GM23338 (cell line): Measurements from ENCODE around the gene RGCC. TPM values are rescaled to one million over a fixed set of nuclear protein-coding genes. Genes with fewer than 3 reads are reported as not detected.

Source experiments
- ATAC-seq: fragments of 200-7000 bp; cut with Tn5 transposase; 3 replicates; pipeline ENCODE4 v1.9.1; 2020
- DNase-seq: peaks from one replicate; pipeline ENCODE4 v3.0.0-alpha.2; 2015; ENCODE audit warnings: low spot score
- H2AFZ ChIP-seq: fragments of 200-600 bp; sonication (generic); 2 replicates; pipeline ENCODE4 v1.8.0; 2016; ENCODE audit warnings: antibody characterized with exemption, mild to moderate bottlenecking, moderate library complexity
- H3F3A ChIP-seq: fragments of 200-600 bp; sonication (generic); replicated peaks from 2 replicates; pipeline ENCODE4 v1.8.0; 2017; ENCODE audit warnings: antibody characterized with exemption, mixed run types, low read depth
- H3K27ac ChIP-seq: fragments of 200-600 bp; sonication (generic); 2 replicates; pipeline ENCODE4 v1.6.1; 2016; ENCODE audit warnings: low read depth
- H3K27me3 ChIP-seq: fragments of 200-600 bp; sonication (generic); 2 replicates; pipeline ENCODE4 v1.8.0; 2016; ENCODE audit warnings: mild to moderate bottlenecking, mixed run types, moderate library complexity; ENCODE audit not compliant: insufficient read depth
- H3K36me3 ChIP-seq: fragments of 200-600 bp; sonication (generic); 2 replicates; pipeline ENCODE4 v1.8.0; 2016; ENCODE audit warnings: mild to moderate bottlenecking; ENCODE audit not compliant: insufficient read depth
- H3K4me1 ChIP-seq: fragments of 200-600 bp; sonication (generic); 2 replicates; pipeline ENCODE4 v1.8.0; 2016; ENCODE audit warnings: mild to moderate bottlenecking, moderate library complexity; ENCODE audit not compliant: insufficient read depth
- H3K4me2 ChIP-seq: fragments of 200-600 bp; sonication (generic); 2 replicates; pipeline ENCODE4 v1.7.1; 2017; ENCODE audit warnings: mixed run types
- H3K4me3 ChIP-seq: fragments of 200-600 bp; sonication (generic); 2 replicates; pipeline ENCODE4 v1.6.1; 2016; ENCODE audit warnings: mixed run types
- H3K79me2 ChIP-seq: fragments of 200-600 bp; sonication (generic); replicated peaks from 2 replicates; pipeline ENCODE4 v1.8.0; 2017; ENCODE audit warnings: mild to moderate bottlenecking; ENCODE audit not compliant: insufficient read depth
- H3K9me2 ChIP-seq: fragments of 200-600 bp; sonication (generic); 2 replicates; pipeline ENCODE4 v1.8.0; 2017; ENCODE audit not compliant: insufficient read depth
- H4K20me1 ChIP-seq: fragments of 200-600 bp; sonication (generic); replicated peaks from 2 replicates; pipeline ENCODE4 v1.8.0; 2017; ENCODE audit warnings: mild to moderate bottlenecking; ENCODE audit not compliant: insufficient read depth
- H3K27ac Mint-ChIP-seq: 2 replicates; pipeline ENCODE4 v1.8.0; 2020; ENCODE audit warnings: inconsistent platforms, mild to moderate bottlenecking, moderate library complexity, mixed read lengths
- H3K27me3 Mint-ChIP-seq: 3 replicates; pipeline ENCODE4 v1.8.0; 2022; ENCODE audit warnings: low read depth, mild to moderate bottlenecking, moderate library complexity, mixed read lengths, inconsistent platforms; ENCODE audit not compliant: insufficient read depth, poor library complexity
- H3K36me3 Mint-ChIP-seq: 3 replicates; pipeline ENCODE4 v1.8.0; 2021; ENCODE audit warnings: low read depth, mild to moderate bottlenecking, inconsistent platforms, moderate library complexity, mixed read lengths
- H3K4me1 Mint-ChIP-seq: 3 replicates; pipeline ENCODE4 v1.8.0; 2020; ENCODE audit warnings: mild to moderate bottlenecking, inconsistent platforms, mixed read lengths
- H3K4me3 Mint-ChIP-seq: 3 replicates; pipeline ENCODE4 v1.8.0; 2021; ENCODE audit warnings: moderate library complexity, mild to moderate bottlenecking, inconsistent platforms, mixed read lengths
- H3K9me3 Mint-ChIP-seq: 3 replicates; pipeline ENCODE4 v1.8.0; 2020; ENCODE audit warnings: moderate library complexity, mild to moderate bottlenecking, inconsistent platforms, mixed read lengths
- CREB1 ChIP-seq: fragments of 250-450 bp; sonication (Bioruptor Pico); IDR thresholded peaks from 2 replicates; pipeline ENCODE4 v1.5.0; 2020; ENCODE audit warnings: low read depth, mild to moderate bottlenecking, moderate library complexity
- CTCF ChIP-seq, 2 experiments: fragments of 200-600 bp in 1 of 2; sonication (generic) in 1 of 2; conservative IDR thresholded peaks; 2 replicates each; pipeline versions ENCODE4 v1.5.1 to v1.6.1; 2016 to 2017; ENCODE audit warnings: antibody characterized with exemption in 2 of 2, low read depth in 2 of 2, mild to moderate bottlenecking in 2 of 2, moderate library complexity in 1 of 2
- EZH2 ChIP-seq: fragments of 200-600 bp; sonication (generic); IDR thresholded peaks from one replicate; pipeline ENCODE4 v1.8.0; 2017; ENCODE audit warnings: antibody characterized with exemption, mild to moderate bottlenecking, low read depth; ENCODE audit not compliant: unreplicated experiment
- EZH2phosphoT487 ChIP-seq: fragments of 200-600 bp; sonication (generic); IDR thresholded peaks from one replicate; pipeline ENCODE4 v1.8.1; 2018; ENCODE audit warnings: antibody characterized with exemption; ENCODE audit not compliant: unreplicated experiment
- JUNB ChIP-seq: IDR thresholded peaks from one replicate; pipeline ENCODE4 v1.6.1; 2016; ENCODE audit warnings: antibody characterized with exemption; ENCODE audit not compliant: unreplicated experiment
- POLR2AphosphoS5 ChIP-seq: IDR thresholded peaks from 2 replicates; pipeline ENCODE4 v1.6.1; 2016; ENCODE audit warnings: antibody characterized with exemption, low read depth
- STAT1 ChIP-seq: IDR thresholded peaks from one replicate; pipeline ENCODE4 v1.6.1; 2016; ENCODE audit warnings: antibody characterized with exemption; ENCODE audit not compliant: unreplicated experiment
- ZNF114 ChIP-seq: fragments of 250-450 bp; sonication (Bioruptor Pico); IDR thresholded peaks from 2 replicates; pipeline ENCODE4 v1.5.0; 2020; ENCODE audit warnings: mild to moderate bottlenecking, moderate library complexity
- polyA plus RNA-seq: library from polyadenylated mRNA; unstranded; fragments of >200 nt; fragmentation: Nextera tagmentation; extraction: Ambion mirVana; gene quantifications from 2 replicates; pipeline ENCODE4 v1.2.1, GENCODE V29; 2016
- total RNA-seq: library from RNA; depleted of rRNA; stranded (reverse); fragments of >200 nt; shearing (Covaris generic); gene quantifications from 2 replicates; pipeline ENCODE4 v1.2.3, GENCODE V29; 2014
- TF ChIP-seq, protein P1 (sequence below): IDR thresholded peaks from 2 replicates; pipeline ENCODE4 v1.6.1; 2016; ENCODE audit warnings: antibody characterized with exemption
- TF ChIP-seq, protein P2 (sequence below): IDR thresholded peaks from one replicate; pipeline ENCODE4 v1.6.1; 2018; ENCODE audit warnings: antibody characterized with exemption; ENCODE audit not compliant: unreplicated experiment

The RGCC gene
- total and polyA plus RNA-seq, 2 experiments from 2014 or later: 0.65 to 0.66 TPM

DNA sequence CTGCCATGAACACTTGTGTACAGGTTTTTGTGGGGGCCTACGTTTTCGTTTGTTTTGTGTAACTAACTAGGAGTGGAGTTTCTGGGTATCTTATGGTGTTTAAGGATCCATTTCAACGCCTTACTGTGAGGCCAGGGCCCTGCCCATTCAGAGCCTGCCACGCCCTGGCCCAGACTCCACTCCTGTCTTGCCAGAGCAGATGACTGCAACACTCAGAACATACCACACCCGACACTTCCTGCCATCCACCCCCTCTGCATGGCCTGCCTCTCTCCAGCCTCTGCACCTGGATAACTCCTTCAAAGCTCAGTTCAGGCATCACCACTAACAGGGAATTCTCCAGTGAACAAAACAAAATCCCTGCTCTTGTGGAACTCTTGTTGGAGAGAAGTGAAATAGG is 43.2 kb downstream of the RGCC start:
- H3K27ac ChIP-seq: no peak overlapping the region
- ATAC-seq: no peak
- H3K27me3 Mint-ChIP-seq: peaks cover 2% of the 10 kb centered on the region

More for the DNA sequence above, 43.2 kb downstream of the RGCC start:
- H3K36me3 Mint-ChIP-seq: no peaks in the 10 kb centered on the region
- H3K9me3 Mint-ChIP-seq: peaks cover 7% of the 10 kb centered on the region; the same call in 1 of the 3 replicates
- no peaks in the 10 kb centered on the region for H3K27me3 ChIP-seq
- H3K9me2 ChIP-seq: peaks cover 12% of the 10 kb centered on the region; the same call in 1 of the 2 replicates
- H4K20me1 ChIP-seq: no peaks in the 10 kb centered on the region
- H3K27ac Mint-ChIP-seq: no peak overlapping the region
- H3K4me1 ChIP-seq: no peaks in the 10 kb centered on the region
- no peaks in the 10 kb centered on the region for H3K36me3 ChIP-seq
- DNase-seq: no peak
- H3F3A ChIP-seq: no peaks in the 10 kb centered on the region
- no peak overlapping the region for H2AFZ ChIP-seq
- no peak overlapping the region for H3K4me3 Mint-ChIP-seq
- H3K4me1 Mint-ChIP-seq: no peaks in the 10 kb centered on the region; the same call in 2 of the 3 replicates
- H3K79me2 ChIP-seq: no peaks in the 10 kb centered on the region
- TF ChIP-seq EZH2 (no peak), CREB1 (CRISPR knock-in tag) (no peak), JUNB (no peak), EZH2phosphoT487 (no peak), POLR2AphosphoS5 (no peak), STAT1 (no peak), CTCF (conservative IDR thresholded peaks at IDR 0.05; ENCODE audit: low read depth in 2 of 2) (no peak), ZNF114 (CRISPR knock-in tag) (no peak)
- TF ChIP-seq, protein P1, sequence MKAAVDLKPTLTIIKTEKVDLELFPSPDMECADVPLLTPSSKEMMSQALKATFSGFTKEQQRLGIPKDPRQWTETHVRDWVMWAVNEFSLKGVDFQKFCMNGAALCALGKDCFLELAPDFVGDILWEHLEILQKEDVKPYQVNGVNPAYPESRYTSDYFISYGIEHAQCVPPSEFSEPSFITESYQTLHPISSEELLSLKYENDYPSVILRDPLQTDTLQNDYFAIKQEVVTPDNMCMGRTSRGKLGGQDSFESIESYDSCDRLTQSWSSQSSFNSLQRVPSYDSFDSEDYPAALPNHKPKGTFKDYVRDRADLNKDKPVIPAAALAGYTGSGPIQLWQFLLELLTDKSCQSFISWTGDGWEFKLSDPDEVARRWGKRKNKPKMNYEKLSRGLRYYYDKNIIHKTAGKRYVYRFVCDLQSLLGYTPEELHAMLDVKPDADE: no peak
- TF ChIP-seq, protein P2, sequence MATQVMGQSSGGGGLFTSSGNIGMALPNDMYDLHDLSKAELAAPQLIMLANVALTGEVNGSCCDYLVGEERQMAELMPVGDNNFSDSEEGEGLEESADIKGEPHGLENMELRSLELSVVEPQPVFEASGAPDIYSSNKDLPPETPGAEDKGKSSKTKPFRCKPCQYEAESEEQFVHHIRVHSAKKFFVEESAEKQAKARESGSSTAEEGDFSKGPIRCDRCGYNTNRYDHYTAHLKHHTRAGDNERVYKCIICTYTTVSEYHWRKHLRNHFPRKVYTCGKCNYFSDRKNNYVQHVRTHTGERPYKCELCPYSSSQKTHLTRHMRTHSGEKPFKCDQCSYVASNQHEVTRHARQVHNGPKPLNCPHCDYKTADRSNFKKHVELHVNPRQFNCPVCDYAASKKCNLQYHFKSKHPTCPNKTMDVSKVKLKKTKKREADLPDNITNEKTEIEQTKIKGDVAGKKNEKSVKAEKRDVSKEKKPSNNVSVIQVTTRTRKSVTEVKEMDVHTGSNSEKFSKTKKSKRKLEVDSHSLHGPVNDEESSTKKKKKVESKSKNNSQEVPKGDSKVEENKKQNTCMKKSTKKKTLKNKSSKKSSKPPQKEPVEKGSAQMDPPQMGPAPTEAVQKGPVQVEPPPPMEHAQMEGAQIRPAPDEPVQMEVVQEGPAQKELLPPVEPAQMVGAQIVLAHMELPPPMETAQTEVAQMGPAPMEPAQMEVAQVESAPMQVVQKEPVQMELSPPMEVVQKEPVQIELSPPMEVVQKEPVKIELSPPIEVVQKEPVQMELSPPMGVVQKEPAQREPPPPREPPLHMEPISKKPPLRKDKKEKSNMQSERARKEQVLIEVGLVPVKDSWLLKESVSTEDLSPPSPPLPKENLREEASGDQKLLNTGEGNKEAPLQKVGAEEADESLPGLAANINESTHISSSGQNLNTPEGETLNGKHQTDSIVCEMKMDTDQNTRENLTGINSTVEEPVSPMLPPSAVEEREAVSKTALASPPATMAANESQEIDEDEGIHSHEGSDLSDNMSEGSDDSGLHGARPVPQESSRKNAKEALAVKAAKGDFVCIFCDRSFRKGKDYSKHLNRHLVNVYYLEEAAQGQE: no peak
- H3K4me3 ChIP-seq: no peak overlapping the region
- no peak overlapping the region for H3K4me2 ChIP-seq
